HFFc6 (cell line): Measurements from ENCODE around the gene PTPN7. TPM values are rescaled to one million over a fixed set of nuclear protein-coding genes. Genes with fewer than 3 reads are reported as not detected.

Experiments
- DNase-seq: peaks from one replicate; pipeline ENCODE4 v3.0.0-alpha.2; 2018
- H3K27ac Mint-ChIP-seq: 2 replicates; pipeline ENCODE4 v1.8.0; 2020; ENCODE audit warnings: mild to moderate bottlenecking, mixed read lengths
- H3K27me3 Mint-ChIP-seq: 2 replicates; pipeline ENCODE4 v1.8.0; 2021; ENCODE audit warnings: mild to moderate bottlenecking, moderate library complexity, mixed read lengths; ENCODE audit not compliant: insufficient read depth
- H3K36me3 Mint-ChIP-seq: 2 replicates; pipeline ENCODE4 v1.8.0; 2021; ENCODE audit warnings: low read depth, mixed read lengths
- H3K4me1 Mint-ChIP-seq: 2 replicates; pipeline ENCODE4 v1.8.0; 2020; ENCODE audit warnings: low read depth, mixed read lengths
- H3K4me3 Mint-ChIP-seq: 2 replicates; pipeline ENCODE4 v1.8.0; 2020; ENCODE audit warnings: mild to moderate bottlenecking, moderate library complexity, mixed read lengths
- H3K9me3 Mint-ChIP-seq: 2 replicates; pipeline ENCODE4 v1.8.0; 2020; ENCODE audit warnings: mild to moderate bottlenecking, mixed read lengths
- total RNA-seq, 6 experiments: library from RNA; stranded (reverse); fragmentation: NEBNext Ultra II Directional; extraction: Animal tissue kit (Norgen Biotek cat#: 25700); gene quantifications; 2 replicates in 1 of 6; 3 replicates in 5 of 6; pipeline ENCODE4 v1.2.3, GENCODE V29; 2021
- TF ChIP-seq, protein P1 (sequence below): fragments of 200-600 bp; sonication (generic); IDR thresholded peaks from 2 replicates; pipeline ENCODE4 v1.5.0; 2021; ENCODE audit warnings: antibody characterized with exemption, mild to moderate bottlenecking

PTPN7 gene
- total RNA-seq, 6 experiments from 2014 or later = not detected

DNA sequence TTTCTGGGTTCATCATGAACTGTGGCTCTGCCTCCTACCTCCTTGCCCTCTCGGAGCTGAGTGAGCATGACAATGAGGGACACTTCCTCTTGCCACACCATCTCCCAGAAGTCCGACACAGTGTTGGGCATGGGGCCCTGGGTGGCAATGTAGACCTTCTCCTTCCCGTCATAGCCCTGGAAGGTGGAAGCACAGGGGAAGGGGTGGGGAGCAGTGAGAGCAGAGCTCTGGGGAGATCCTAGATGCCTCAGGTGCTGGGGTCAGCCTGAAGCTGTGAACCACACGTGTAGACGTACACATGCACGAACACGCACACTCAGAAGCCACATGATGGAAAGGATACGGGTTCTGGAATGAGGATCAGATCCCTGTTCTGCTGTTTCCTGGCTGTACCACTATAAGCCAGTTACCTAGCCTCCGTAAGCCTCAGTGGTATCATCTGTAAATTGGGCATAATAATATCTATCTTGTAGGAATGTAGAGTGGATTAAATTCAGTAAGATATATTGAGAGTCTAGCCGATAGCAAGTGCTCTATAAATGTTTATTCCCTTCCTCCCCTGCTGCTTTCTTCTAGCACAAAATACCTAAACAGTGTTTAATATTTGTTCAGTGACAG, 6.1 kb downstream of the PTPN7 start:
- no peaks in the 10 kb centered on the region for H3K9me3 Mint-ChIP-seq
- no peak for DNase-seq
- no peak overlapping the region for H3K27ac Mint-ChIP-seq
- H3K4me1 Mint-ChIP-seq = peaks cover 10% of the 10 kb centered on the region; the same call in 1 of the 2 replicates
- H3K4me3 Mint-ChIP-seq = no peak overlapping the region
- TF ChIP-seq, protein P1, sequence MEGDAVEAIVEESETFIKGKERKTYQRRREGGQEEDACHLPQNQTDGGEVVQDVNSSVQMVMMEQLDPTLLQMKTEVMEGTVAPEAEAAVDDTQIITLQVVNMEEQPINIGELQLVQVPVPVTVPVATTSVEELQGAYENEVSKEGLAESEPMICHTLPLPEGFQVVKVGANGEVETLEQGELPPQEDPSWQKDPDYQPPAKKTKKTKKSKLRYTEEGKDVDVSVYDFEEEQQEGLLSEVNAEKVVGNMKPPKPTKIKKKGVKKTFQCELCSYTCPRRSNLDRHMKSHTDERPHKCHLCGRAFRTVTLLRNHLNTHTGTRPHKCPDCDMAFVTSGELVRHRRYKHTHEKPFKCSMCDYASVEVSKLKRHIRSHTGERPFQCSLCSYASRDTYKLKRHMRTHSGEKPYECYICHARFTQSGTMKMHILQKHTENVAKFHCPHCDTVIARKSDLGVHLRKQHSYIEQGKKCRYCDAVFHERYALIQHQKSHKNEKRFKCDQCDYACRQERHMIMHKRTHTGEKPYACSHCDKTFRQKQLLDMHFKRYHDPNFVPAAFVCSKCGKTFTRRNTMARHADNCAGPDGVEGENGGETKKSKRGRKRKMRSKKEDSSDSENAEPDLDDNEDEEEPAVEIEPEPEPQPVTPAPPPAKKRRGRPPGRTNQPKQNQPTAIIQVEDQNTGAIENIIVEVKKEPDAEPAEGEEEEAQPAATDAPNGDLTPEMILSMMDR = no peak
- H3K36me3 Mint-ChIP-seq = no peaks in the 10 kb centered on the region
- peaks cover 30% of the 10 kb centered on the region for H3K27me3 Mint-ChIP-seq

DNA sequence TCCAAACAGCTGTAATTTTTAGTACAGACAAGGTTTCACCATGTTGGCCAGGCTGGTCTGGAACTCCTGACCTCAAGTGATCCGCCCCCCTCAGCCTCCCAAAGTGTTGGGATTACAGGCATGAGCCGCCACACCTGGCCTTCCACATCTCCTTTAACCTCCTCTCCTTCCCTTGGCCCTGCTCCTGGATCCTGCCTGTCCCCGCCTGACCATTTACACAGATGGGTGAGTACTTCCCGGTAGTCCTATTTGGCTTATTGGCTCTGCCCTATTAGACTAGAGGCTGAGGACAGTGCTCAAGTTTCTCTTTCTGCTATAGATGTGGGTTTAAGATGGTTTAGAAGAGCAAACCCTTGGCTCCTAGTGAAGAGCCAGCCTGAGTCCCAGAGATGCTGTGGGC, 7.1 kb downstream of the PTPN7 start:
- Mint-ChIP-seq H3K4me1 (peaks cover 10% of the 10 kb centered on the region; the same call in 1 of the 2 replicates), H3K27me3 (peaks cover 30% of the 10 kb centered on the region), H3K4me3 (no peak overlapping the region), H3K36me3 (no peaks in the 10 kb centered on the region), H3K9me3 (no peaks in the 10 kb centered on the region), H3K27ac (no peak overlapping the region)
- DNase-seq = no peak
- TF ChIP-seq, protein P1 = no peak

DNA sequence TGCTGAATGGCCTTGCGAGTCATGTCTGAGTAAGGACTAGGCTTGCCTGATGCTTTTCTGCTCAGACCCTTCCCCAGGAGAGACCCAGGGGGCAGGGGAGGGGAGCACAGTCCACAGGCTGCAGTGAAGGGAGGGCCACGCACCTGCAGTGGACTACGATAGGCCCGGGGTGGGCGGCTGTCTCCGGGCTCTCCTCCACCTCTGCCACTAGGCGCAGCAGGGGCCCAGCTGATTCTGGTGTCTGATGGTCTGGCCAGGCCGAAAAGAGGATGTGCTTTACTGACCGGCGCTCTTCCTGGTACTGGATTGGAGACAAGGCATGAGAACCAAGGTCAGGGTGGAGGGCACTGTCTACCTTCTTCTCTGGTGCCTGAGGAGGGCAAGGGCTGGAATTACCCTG, 8.0 kb downstream of the PTPN7 start:
- H3K27me3 Mint-ChIP-seq = peaks cover 35% of the 10 kb centered on the region
- H3K4me1 Mint-ChIP-seq = peaks cover 10% of the 10 kb centered on the region; the same call in 1 of the 2 replicates
- no peak for DNase-seq
- TF ChIP-seq, protein P1 = no peak
- H3K27ac Mint-ChIP-seq = no peak overlapping the region
- no peak overlapping the region for H3K4me3 Mint-ChIP-seq
- H3K9me3 Mint-ChIP-seq = no peaks in the 10 kb centered on the region
- no peaks in the 10 kb centered on the region for H3K36me3 Mint-ChIP-seq

DNA sequence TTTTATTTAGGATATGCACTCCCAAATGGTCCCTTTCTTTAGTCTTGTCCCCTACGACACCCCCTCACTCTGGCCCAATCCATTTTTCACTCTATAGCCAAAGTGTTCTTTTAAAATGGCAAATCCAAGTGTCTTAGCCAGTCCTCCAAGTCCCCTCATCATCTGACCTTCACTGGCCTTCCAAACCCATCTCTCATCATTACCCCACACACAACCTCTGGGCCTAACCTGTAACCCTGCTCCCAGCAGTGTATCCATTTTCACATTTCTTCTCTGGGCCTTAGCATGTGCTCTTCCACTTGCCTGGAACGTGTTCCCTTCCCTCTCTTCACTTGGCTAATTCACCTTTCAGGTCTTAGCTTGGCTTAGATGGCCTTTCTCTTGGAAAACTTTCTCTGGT, 9.4 kb downstream of the PTPN7 start:
- Mint-ChIP-seq H3K4me1 (peaks cover 10% of the 10 kb centered on the region; the same call in 1 of the 2 replicates), H3K27ac (no peak overlapping the region), H3K9me3 (no peaks in the 10 kb centered on the region), H3K4me3 (no peak overlapping the region), H3K36me3 (no peaks in the 10 kb centered on the region), H3K27me3 (peaks cover 32% of the 10 kb centered on the region)
- TF ChIP-seq, protein P1 = no peak
- no peak for DNase-seq

DNA sequence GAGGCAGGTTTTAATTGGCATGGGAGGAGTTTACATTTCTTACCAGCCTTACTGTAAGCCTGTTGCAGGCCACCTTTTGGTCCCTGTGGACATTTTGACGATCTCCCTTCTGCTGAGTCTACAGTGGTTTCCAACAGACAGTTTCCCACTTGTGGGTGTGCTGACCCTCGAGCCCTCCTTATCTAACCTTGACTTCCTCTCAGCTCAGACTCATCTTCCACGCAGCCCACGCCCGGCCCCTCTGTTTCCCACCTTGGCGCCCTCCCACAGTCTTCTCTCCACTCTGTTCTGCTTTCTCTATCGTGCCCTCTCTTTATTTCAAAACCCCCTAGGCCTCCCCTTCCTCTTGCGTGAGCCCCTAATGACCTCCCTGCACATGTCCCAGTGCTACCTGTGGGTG, 9.8 kb downstream of the PTPN7 start:
- Mint-ChIP-seq H3K36me3 (no peaks in the 10 kb centered on the region), H3K27me3 (peaks cover 32% of the 10 kb centered on the region), H3K4me1 (peaks cover 10% of the 10 kb centered on the region; the same call in 1 of the 2 replicates), H3K27ac (no peak overlapping the region), H3K9me3 (no peaks in the 10 kb centered on the region), H3K4me3 (no peak overlapping the region)
- TF ChIP-seq, protein P1 = no peak
- DNase-seq = no peak
